ENCODE measurements around the gene LZTFL1.
"Not testable (repeated sequence)": the region's sequence is repeated elsewhere in the genome, so short reads cannot be mapped to it uniquely, and the experiment has no call there.

LZTFL1 gene

DNA sequence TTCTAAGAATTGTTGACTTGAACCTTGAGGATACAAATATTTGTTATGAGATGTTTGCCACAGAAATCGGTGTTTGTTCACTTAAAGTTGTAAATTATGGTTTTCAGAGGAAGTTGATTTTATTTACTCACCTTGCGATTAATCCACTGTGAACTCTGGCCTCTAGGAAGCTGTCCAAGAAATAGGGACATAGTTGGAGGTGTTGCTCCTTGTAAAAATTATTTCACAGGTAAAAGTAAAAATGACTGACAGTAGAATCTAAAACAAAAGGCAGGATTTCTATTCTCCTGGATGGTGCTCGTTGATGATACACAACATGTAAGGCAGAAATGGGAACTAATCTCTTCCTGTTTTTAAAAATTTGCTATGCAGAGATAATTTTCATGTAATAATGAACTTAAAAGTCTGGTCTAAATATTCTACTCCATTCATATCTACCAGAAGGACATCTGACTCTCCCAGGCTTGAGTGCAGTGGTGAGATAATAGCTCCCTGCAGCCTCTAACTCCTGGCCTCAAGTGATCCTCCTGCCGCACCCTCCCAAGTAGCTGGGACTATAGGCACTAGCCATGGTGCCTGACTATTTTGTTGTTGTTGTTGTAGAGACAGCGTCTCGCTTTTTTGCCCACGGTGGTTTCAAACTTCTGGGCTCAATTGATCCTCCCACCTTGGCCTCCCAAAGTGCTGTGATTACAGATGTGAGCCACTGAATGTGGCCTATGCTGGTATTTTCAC lies 17.1 kb upstream of the LZTFL1 start:
- Histone ChIP-seq H3K4me1 (ENCODE audit: low read depth, poor library complexity, severe bottlenecking) (peaks cover 22% of the 10 kb centered on the region), H3K4me2 (no peak overlapping the region), H2AFZ (ENCODE audit: low read depth) (no peak overlapping the region), H3K27ac (no peak overlapping the region), H3K4me3 (IDR thresholded peaks at IDR 0.05; ENCODE audit: insufficient read depth, low read depth, low read length) (no peak overlapping the region), H3K79me2 (ENCODE audit: insufficient read depth, low read depth) (no peaks in the 10 kb centered on the region), H3K27me3 (ENCODE audit: insufficient read depth, low read depth) (no peaks in the 10 kb centered on the region; the same call in 1 of the 2 replicates), H3K9ac (no peak overlapping the region), H4K20me1 (ENCODE audit: insufficient read depth) (no peaks in the 10 kb centered on the region), H3K36me3 (ENCODE audit: insufficient read depth) (no peaks in the 10 kb centered on the region)
- TF ChIP-seq CTCF (conservative IDR thresholded peaks at IDR 0.05; ENCODE audit: low read depth, low read length), result no peak

DNA sequence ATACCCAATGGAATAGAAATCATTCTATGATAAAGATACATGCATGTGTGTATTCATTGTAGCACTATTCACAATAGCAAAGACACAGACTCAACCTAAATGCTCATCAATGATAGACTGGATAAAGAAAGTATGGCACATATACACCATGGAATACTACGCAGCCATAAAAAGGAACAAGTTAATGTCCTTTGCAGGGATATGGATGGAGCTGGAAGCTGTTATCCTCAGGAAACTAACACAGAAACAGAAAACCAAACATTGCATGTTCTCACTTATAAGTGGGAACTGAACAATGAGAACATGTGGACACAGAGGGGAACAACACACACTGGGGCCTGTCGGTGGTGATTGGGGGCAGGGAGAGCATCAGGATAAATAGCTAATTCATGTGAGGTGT lies 15.1 kb upstream of the LZTFL1 start:
- peaks cover 40% of the 10 kb centered on the region for H3K4me1 ChIP-seq (ENCODE audit: low read depth, poor library complexity, severe bottlenecking)
- H3K27me3 ChIP-seq (ENCODE audit: insufficient read depth, low read depth); H4K20me1 ChIP-seq (ENCODE audit: insufficient read depth); H3K4me3 ChIP-seq (IDR thresholded peaks at IDR 0.05; ENCODE audit: insufficient read depth, low read depth, low read length); H3K9ac ChIP-seq; H3K36me3 ChIP-seq (ENCODE audit: insufficient read depth); H3K79me2 ChIP-seq (ENCODE audit: insufficient read depth, low read depth); H3K27ac ChIP-seq; H3K4me2 ChIP-seq; H2AFZ ChIP-seq (ENCODE audit: low read depth): not testable (repeated sequence)

DNA sequence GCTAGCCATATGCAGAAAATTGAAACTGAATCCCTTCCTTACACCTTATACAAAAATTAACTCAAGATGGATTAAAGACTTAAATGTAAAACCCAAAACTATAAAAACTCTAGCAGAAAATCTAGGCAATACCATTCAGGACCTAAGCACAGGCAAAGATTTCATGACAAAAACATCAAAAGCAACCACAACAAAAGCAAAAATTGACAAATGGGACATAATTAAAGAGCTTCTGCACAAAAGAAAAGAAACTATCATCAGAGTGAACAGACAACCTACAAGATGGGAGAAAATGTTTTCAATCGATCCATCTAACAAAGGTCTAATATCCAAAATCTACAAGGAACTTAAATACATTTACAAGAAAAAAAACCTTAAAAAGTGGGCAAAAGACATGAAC lies 14.4 kb upstream of the LZTFL1 start:
- not testable (repeated sequence) for H3K27ac ChIP-seq; H3K4me2 ChIP-seq; H3K9ac ChIP-seq; H3K79me2 ChIP-seq (ENCODE audit: insufficient read depth, low read depth); H2AFZ ChIP-seq (ENCODE audit: low read depth); H3K27me3 ChIP-seq (ENCODE audit: insufficient read depth, low read depth); H3K4me3 ChIP-seq (IDR thresholded peaks at IDR 0.05; ENCODE audit: insufficient read depth, low read depth, low read length); H4K20me1 ChIP-seq (ENCODE audit: insufficient read depth); H3K36me3 ChIP-seq (ENCODE audit: insufficient read depth)
- peaks cover 37% of the 10 kb centered on the region for H3K4me1 ChIP-seq (ENCODE audit: low read depth, poor library complexity, severe bottlenecking)

- no peaks in the 10 kb centered on the region for H3K36me3 ChIP-seq (ENCODE audit: insufficient read depth)
- H3K9ac ChIP-seq, result no peak overlapping the region
- no peaks in the 10 kb centered on the region for H3K79me2 ChIP-seq (ENCODE audit: insufficient read depth, low read depth)
- no peak for TF ChIP-seq CTCF (conservative IDR thresholded peaks at IDR 0.05; ENCODE audit: low read depth, low read length)
- peak overlapping the region; percentile 1; the same call in 1 of the 2 replicates for H3K27ac ChIP-seq
- no peak overlapping the region for H3K4me3 ChIP-seq (IDR thresholded peaks at IDR 0.05; ENCODE audit: insufficient read depth, low read depth, low read length)
- no peak overlapping the region for H2AFZ ChIP-seq (ENCODE audit: low read depth)
- H3K27me3 ChIP-seq (ENCODE audit: insufficient read depth, low read depth), result no peaks in the 10 kb centered on the region; the same call in 1 of the 2 replicates
- peak overlapping the region; percentile 41 for H3K4me2 ChIP-seq
- peaks cover 23% of the 10 kb centered on the region for H3K4me1 ChIP-seq (ENCODE audit: low read depth, poor library complexity, severe bottlenecking)
- H4K20me1 ChIP-seq (ENCODE audit: insufficient read depth), result no peaks in the 10 kb centered on the region
Measured at GRCh38 chr3:45852828-45853227, 10.9 kb upstream of the LZTFL1 start.

DNA sequence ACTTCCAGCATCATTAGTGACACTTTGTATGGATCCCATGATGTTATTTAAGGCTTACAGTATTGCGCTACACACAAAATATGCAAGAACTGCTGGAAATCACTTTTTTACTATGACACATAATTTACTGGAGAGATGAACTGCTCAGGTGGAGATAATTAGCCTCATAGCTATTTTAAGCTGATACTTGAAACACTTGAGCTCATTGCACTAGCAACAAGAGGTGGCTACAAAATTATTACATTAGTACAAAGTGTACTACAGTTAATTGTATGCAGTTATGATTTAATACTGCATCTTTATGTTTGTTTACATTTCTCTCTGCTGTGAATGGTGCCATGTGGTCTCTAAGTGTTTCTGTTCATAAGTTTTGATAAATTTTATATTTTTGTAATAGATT lies 6.5 kb upstream of the LZTFL1 start:
- H3K9ac ChIP-seq, result no peak overlapping the region
- H4K20me1 ChIP-seq (ENCODE audit: insufficient read depth), result no peaks in the 10 kb centered on the region
- TF ChIP-seq CTCF (conservative IDR thresholded peaks at IDR 0.05; ENCODE audit: low read depth, low read length), result no peak
- H3K4me2 ChIP-seq, result no peak overlapping the region
- H3K79me2 ChIP-seq (ENCODE audit: insufficient read depth, low read depth), result no peaks in the 10 kb centered on the region
- H2AFZ ChIP-seq (ENCODE audit: low read depth), result no peak overlapping the region
- H3K27ac ChIP-seq, result no peak overlapping the region
- no peaks in the 10 kb centered on the region for H3K36me3 ChIP-seq (ENCODE audit: insufficient read depth)
- H3K4me1 ChIP-seq (ENCODE audit: low read depth, poor library complexity, severe bottlenecking), result peaks cover 23% of the 10 kb centered on the region
- no peaks in the 10 kb centered on the region for H3K27me3 ChIP-seq (ENCODE audit: insufficient read depth, low read depth)
- no peak overlapping the region for H3K4me3 ChIP-seq (IDR thresholded peaks at IDR 0.05; ENCODE audit: insufficient read depth, low read depth, low read length)
